ENCODE data around the gene NGRN. TPM values are rescaled to one million over a fixed set of nuclear protein-coding genes. Genes with fewer than 3 reads are reported as not detected.
A peak's percentile ranks its signal among the peaks of the same experiment; 100 is the strongest.

NGRN gene
- total RNA-seq, 1 donor from 2014 or later = 44.3 TPM

DNA sequence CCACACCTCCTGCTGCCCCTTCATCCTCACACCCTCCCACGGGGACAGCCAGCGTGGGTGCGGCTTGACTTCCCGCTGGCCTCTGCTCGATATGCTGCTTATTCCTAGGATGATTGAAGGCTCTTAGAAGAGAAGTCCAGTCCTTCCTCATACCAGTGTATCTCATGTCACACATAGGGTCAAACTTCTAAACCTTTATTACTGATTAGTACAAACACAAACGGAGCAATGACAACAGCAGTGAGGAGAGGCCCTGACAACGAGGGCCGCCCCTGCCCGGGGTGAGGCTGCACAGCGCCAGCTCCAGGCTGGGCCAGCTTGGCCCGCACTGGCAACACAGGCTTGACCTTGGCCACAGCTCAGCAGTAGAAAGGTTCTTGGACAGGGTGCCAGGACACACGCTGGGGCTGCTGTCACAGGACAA lies 35.4 kb upstream of the NGRN start:
- peak overlapping the region; percentile 99 for H3K4me3 Mint-ChIP-seq
- no peaks in the 10 kb centered on the region for H3K27me3 Mint-ChIP-seq
- H3K4me1 Mint-ChIP-seq = peaks cover 35% of the 10 kb centered on the region
- H3K27ac Mint-ChIP-seq = peak overlapping the region; percentile 95
- H3K36me3 Mint-ChIP-seq (ENCODE audit: low read depth) = peaks cover 47% of the 10 kb centered on the region
- no peak for DNase-seq
- no peaks in the 10 kb centered on the region for H3K9me3 Mint-ChIP-seq
- intact Hi-C loops (cut with micrococcal nuclease) = loop anchor here (5.0 to 10.0 kb wide), 4 partner anchors 88 to 335 kb away; partner anchors contain the start of genes AP3S2 and IQGAP1

GRCh38 chr15:90230610-90231009 lies 34.9 kb upstream of the NGRN start:
- no peaks in the 10 kb centered on the region for H3K27me3 Mint-ChIP-seq
- H3K9me3 Mint-ChIP-seq = no peaks in the 10 kb centered on the region
- peaks cover 36% of the 10 kb centered on the region for H3K4me1 Mint-ChIP-seq
- peaks cover 49% of the 10 kb centered on the region for H3K36me3 Mint-ChIP-seq (ENCODE audit: low read depth)
- H3K27ac Mint-ChIP-seq = peak overlapping the region; percentile 95
- peak overlapping the region; percentile 99 for H3K4me3 Mint-ChIP-seq
- intact Hi-C loops (cut with micrococcal nuclease) = loop anchor here (5.0 to 10.0 kb wide), 4 partner anchors 88 to 336 kb away; partner anchors contain the start of genes AP3S2 and IQGAP1
- DNase-seq = no peak

GRCh38 chr15:90231028-90232017 lies 34.1 kb upstream of the NGRN start:
- Mint-ChIP-seq H3K36me3 (ENCODE audit: low read depth) (peaks cover 49% of the 10 kb centered on the region), H3K27me3 (no peaks in the 10 kb centered on the region), H3K9me3 (no peaks in the 10 kb centered on the region), H3K4me3 (peak overlapping the region; percentile 99), H3K4me1 (peaks cover 39% of the 10 kb centered on the region), H3K27ac (peak overlapping the region; percentile 95)
- peak; percentile 94 for DNase-seq
- intact Hi-C loops (cut with micrococcal nuclease) = loop anchor here (2.0 to 10.0 kb wide), 5 partner anchors 89 to 701 kb away; partner anchors contain the start of genes AP3S2, HDDC3 and IQGAP1

- DNase-seq = peak; percentile 68
- Mint-ChIP-seq H3K4me1 (peaks cover 39% of the 10 kb centered on the region), H3K27ac (peak overlapping the region; percentile 95), H3K27me3 (no peaks in the 10 kb centered on the region), H3K36me3 (ENCODE audit: low read depth) (peaks cover 50% of the 10 kb centered on the region), H3K4me3 (peak overlapping the region; percentile 99), H3K9me3 (no peaks in the 10 kb centered on the region)
- intact Hi-C loops (cut with micrococcal nuclease) = loop anchor here (2.0 to 10.0 kb wide), 5 partner anchors 90 to 701 kb away; partner anchors contain the start of genes AP3S2, HDDC3 and IQGAP1
Measured at GRCh38 chr15:90232196-90232595, 33.3 kb upstream of the NGRN start.

GRCh38 chr15:90232941-90233386 lies 32.5 kb upstream of the NGRN start:
- Mint-ChIP-seq H3K27ac (peak overlapping the region; percentile 95), H3K9me3 (no peaks in the 10 kb centered on the region), H3K27me3 (no peaks in the 10 kb centered on the region), H3K4me3 (peak overlapping the region; percentile 99), H3K36me3 (ENCODE audit: low read depth) (peaks cover 47% of the 10 kb centered on the region), H3K4me1 (peaks cover 39% of the 10 kb centered on the region)
- intact Hi-C loops (cut with micrococcal nuclease) = loop anchor here (2.0 to 10.0 kb wide), 5 partner anchors 91 to 700 kb away; partner anchors contain the start of genes AP3S2, HDDC3 and IQGAP1
- DNase-seq = no peak

DNA sequence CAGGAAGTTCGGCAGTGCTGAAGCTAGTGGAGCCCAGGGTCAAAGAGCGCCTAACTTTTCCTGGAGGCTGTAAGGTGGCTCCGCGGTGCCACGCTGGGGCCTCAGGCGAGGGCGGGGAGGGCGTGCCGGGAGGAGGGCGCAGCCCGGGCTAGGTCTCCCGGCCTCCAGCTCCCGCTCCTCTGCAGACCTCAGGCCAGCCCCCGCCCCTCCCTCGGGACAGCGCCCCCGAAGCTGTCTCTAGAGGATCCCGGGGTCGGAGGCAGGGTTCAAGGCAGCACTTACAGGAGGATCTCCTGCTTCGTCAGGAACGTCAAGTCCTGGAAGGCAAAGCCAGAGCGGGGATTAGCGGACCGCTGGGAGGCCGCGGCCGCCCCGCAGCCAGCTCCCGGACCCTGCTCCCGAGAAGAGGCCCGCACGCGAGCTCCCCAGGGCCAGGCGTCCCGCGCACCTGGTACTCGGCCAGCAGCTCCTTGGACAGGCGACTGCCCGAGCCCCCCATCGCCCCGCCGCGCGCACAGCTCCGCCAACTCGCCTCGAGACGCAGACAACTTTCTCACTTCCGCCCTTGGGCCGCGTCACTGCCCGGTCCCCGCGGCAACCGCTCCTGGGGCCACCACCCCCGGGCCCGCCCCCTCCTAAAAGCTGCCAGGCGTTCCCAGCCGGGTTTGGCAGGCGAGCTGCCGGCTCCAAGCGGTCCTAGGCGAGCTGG lies 31.9 kb upstream of the NGRN start, which contains the start of gene CIB1:
Gene CIB1, minus strand, starts transcription at position 555 of the 709 bp plus-strand sequence. Its CDS starts 56 bp downstream, at position 499.
- Mint-ChIP-seq H3K9me3 (no peaks in the 10 kb centered on the region), H3K4me1 (peaks cover 43% of the 10 kb centered on the region), H3K27me3 (no peaks in the 10 kb centered on the region), H3K4me3 (peak within 1 kb of the TSS; percentile 99), H3K27ac (peak within 1 kb of the TSS; percentile 95), H3K36me3 (ENCODE audit: low read depth) (peaks cover 51% of the 10 kb centered on the region)
- DNase-seq = peak; percentile 99
- intact Hi-C loops (cut with micrococcal nuclease) = loop anchor here (1.0 to 10.0 kb wide), 8 partner anchors 16 to 699 kb away; partner anchors contain the start of genes AP3S2, HDDC3, IQGAP1 and NGRN

DNA sequence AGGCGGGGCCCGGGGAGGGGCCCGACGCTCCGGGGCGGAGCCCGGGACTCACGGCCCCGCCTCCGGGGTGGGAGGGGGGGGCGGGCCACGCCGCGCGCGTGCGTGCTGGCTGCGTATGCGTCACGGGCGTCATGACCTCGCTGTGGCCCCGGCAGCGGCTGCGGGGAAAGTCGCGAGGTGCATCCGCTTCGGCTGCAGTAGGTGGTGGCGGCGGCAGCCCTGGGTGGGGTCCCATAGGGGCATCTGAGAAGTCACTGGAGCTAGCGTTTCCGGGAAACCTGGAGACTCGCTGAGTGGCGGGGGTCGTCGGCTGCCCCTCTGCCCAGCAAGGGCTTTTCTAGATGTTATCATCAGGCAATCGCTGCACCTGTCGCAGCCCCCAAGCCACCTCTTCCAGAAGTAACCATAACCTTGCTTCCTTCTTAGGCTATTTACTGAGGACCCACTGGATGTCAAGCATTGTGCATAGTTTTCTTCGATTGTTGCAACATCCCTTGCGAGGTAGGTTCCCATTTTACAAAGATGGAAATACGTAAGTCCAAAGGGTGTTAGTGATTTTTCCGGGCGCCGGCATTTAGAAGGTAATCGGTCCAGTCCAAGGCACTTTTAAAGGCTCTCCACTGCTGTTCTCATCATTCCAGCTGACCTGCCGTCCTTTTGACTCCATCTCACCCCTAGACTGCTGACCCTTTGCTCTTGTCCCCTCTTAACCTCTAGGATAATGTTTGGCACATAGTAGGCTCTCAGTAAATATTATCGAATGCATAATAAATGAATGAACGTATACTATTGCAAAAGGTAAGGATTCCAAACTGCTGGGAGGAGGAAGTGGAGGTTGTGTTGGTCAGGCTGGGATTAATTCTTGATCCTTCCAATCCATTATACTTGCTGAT lies 31.1 kb upstream of the NGRN start, which contains the start of gene GDPGP1:
Gene GDPGP1, plus strand, starts transcription at position 114 of the 893 bp plus-strand sequence. CDS start 6,700 bp downstream, outside the sequence.
- peaks cover 46% of the 10 kb centered on the region for H3K4me1 Mint-ChIP-seq
- intact Hi-C loops (cut with micrococcal nuclease) = loop anchor here (1.0 to 10.0 kb wide), 7 partner anchors 15 to 340 kb away; partner anchors contain the start of genes AP3S2, IQGAP1, NGRN and SEMA4B
- H3K27me3 Mint-ChIP-seq = no peaks in the 10 kb centered on the region
- peaks cover 51% of the 10 kb centered on the region for H3K36me3 Mint-ChIP-seq (ENCODE audit: low read depth)
- DNase-seq = no peak
- H3K9me3 Mint-ChIP-seq = no peaks in the 10 kb centered on the region
- H3K4me3 Mint-ChIP-seq = peak within 1 kb of the TSS; percentile 99
- H3K27ac Mint-ChIP-seq = peak within 1 kb of the TSS; percentile 95

GRCh38 chr15:90239371-90239770 lies 26.1 kb upstream of the NGRN start:
- no peak for DNase-seq
- Mint-ChIP-seq H3K27ac (peak overlapping the region; percentile 17), H3K36me3 (ENCODE audit: low read depth) (peaks cover 31% of the 10 kb centered on the region), H3K4me1 (peaks cover 20% of the 10 kb centered on the region), H3K9me3 (no peaks in the 10 kb centered on the region), H3K4me3 (no peak overlapping the region), H3K27me3 (no peaks in the 10 kb centered on the region)
- intact Hi-C loops (cut with micrococcal nuclease) = loop anchor here (10.0 kb wide), 2 partner anchors 145 to 345 kb away; partner anchors contain the start of genes AP3S2 and IQGAP1

- Mint-ChIP-seq H3K27ac (no peak overlapping the region), H3K27me3 (no peaks in the 10 kb centered on the region), H3K9me3 (no peaks in the 10 kb centered on the region), H3K36me3 (ENCODE audit: low read depth) (peaks cover 27% of the 10 kb centered on the region), H3K4me1 (peaks cover 13% of the 10 kb centered on the region), H3K4me3 (no peak overlapping the region)
- DNase-seq = no peak
- intact Hi-C loops (cut with micrococcal nuclease) = no loop called here
Measured at GRCh38 chr15:90240856-90241255, 24.6 kb upstream of the NGRN start.

DNA sequence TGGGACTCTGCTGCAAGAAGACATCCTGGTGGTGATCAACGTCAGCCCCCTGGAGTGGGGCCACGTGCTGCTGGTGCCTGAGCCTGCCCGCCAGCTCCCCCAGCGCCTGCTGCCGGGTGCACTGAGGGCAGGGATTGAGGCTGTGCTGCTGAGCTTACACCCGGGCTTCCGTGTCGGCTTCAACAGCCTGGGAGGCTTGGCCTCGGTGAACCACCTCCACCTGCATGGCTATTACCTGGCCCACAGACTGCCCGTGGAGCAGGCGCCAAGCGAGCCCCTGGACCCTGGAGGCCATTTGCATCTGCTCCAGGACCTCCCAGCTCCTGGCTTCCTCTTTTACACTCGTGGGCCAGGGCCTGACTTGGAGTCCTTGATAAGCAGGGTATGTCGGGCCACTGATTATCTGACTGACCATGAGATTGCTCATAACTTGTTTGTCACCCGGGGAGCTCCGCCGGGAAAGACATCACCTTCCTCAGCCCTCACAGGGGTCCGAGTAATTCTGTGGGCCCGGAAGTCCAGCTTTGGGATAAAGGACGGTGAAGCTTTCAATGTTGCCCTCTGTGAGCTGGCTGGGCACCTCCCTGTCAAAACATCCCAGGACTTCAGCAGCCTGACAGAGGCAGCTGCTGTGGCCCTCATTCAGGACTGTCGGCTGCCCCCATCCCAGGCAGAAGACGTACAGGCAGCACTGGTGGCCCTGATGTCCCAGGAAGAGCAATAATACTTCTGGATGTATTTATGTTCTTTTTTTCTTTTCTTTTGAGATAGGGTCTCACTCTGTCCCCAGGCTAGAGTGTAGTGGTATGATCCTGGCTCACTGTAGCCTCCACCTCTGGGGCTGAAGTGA lies 23.9 kb upstream of the NGRN start:
- DNase-seq = no peak
- intact Hi-C loops (cut with micrococcal nuclease) = no loop called here
- Mint-ChIP-seq H3K27me3 (no peaks in the 10 kb centered on the region), H3K36me3 (ENCODE audit: low read depth) (peaks cover 22% of the 10 kb centered on the region), H3K9me3 (no peaks in the 10 kb centered on the region), H3K4me1 (peaks cover 10% of the 10 kb centered on the region), H3K4me3 (no peak overlapping the region), H3K27ac (no peak overlapping the region)

- H3K27ac Mint-ChIP-seq = no peak overlapping the region
- peaks cover 11% of the 10 kb centered on the region for H3K36me3 Mint-ChIP-seq (ENCODE audit: low read depth)
- no peaks in the 10 kb centered on the region for H3K27me3 Mint-ChIP-seq
- no peak for DNase-seq
- peaks cover 6% of the 10 kb centered on the region for H3K4me1 Mint-ChIP-seq
- intact Hi-C loops (cut with micrococcal nuclease) = no loop called here
- no peak overlapping the region for H3K4me3 Mint-ChIP-seq
- H3K9me3 Mint-ChIP-seq = no peaks in the 10 kb centered on the region
Measured at GRCh38 chr15:90243943-90244639, 21.4 kb upstream of the NGRN start.

All from activated CD4-positive, alpha-beta T cell treated with anti-CD3 and anti-CD28 coated beads, Interleukin-2, amount 10 ng/mL, durations not matched to agents 24 days and 14 days (primary cell).